GM12892 (cell line): Measurements from ENCODE around the gene LCN6.
A peak's percentile ranks its signal among the peaks of the same experiment; 100 is the strongest.

Source experiments
- DNase-seq: peaks from one replicate; pipeline ENCODE4 v3.0.0; 2011; ENCODE audit not compliant: insufficient read length
- FAIRE-seq: peaks from 2 replicates; lab custom pipeline; 2011; peaks lifted over from hg19 to GRCh38; lab: Jason Lieb, UNC
- POLR2A ChIP-seq: IDR thresholded peaks from 2 replicates; pipeline ENCODE4 v1.6.1; 2011; ENCODE audit warnings: low read depth, low read length, control low read depth
- POLR2AphosphoS5 ChIP-seq: IDR thresholded peaks from 2 replicates; pipeline ENCODE4 v1.6.1; 2011; ENCODE audit warnings: low read depth, low read length, control low read depth
- TAF1 ChIP-seq: IDR thresholded peaks from 2 replicates; pipeline ENCODE4 v1.6.1; 2011; ENCODE audit warnings: low read depth, mild to moderate bottlenecking, control low read depth, low read length, borderline replicate concordance

Gene LCN6

GRCh38 chr9:136695435-136695895, 52.9 kb downstream of the LCN6 start:
- no peak for FAIRE-seq
- TF ChIP-seq POLR2A, result no peak
- no peak for TF ChIP-seq POLR2AphosphoS5
- TF ChIP-seq TAF1, result no peak
- no peak for DNase-seq

- no peak for FAIRE-seq
- no peak for TF ChIP-seq POLR2A
- TF ChIP-seq POLR2AphosphoS5, result no peak
- TF ChIP-seq TAF1, result no peak
- no peak for DNase-seq
Observed at GRCh38 chr9:136694872-136695247, 53.5 kb downstream of the LCN6 start.

- DNase-seq (peak; percentile 75), FAIRE-seq (peak; percentile 76)
- TF ChIP-seq POLR2A (no peak), POLR2AphosphoS5 (no peak), TAF1 (no peak)
Observed at GRCh38 chr9:136694163-136694871, 54.0 kb downstream of the LCN6 start.
